ENCODE measurements around the gene WDR5. TPM values are rescaled to one million over a fixed set of nuclear protein-coding genes. Genes with fewer than 3 reads are reported as not detected.
A peak's percentile ranks its signal among the peaks of the same experiment; 100 is the strongest.

Gene WDR5
- total RNA-seq, 2 experiments from 2014 or later, result 41.0 to 42.5 TPM

- ChIA-PET CTCF (interaction anchor here (1.6 to 2.4 kb wide), 2 partner anchors 9 to 12 kb away, joined by 4 to 7 read pairs; no protein-coding TSS in a partner anchor), POLR2A (no interaction called here)
- H3K36me3 Mint-ChIP-seq (ENCODE audit: low read depth), result peaks cover 34% of the 10 kb centered on the region
- H3K9me3 Mint-ChIP-seq, result no peaks in the 10 kb centered on the region
- peak overlapping the region; percentile 42 for H3K4me3 Mint-ChIP-seq
- H3K4me1 Mint-ChIP-seq, result peaks cover 41% of the 10 kb centered on the region
- no peaks in the 10 kb centered on the region for H3K27me3 Mint-ChIP-seq
- peak overlapping the region; percentile 81 for H3K27ac Mint-ChIP-seq
- DNase-seq, result no peak
Observed at GRCh38 chr9:134138292-134138691, 2.4 kb downstream of the WDR5 start.

GRCh38 chr9:134139081-134139480 lies 3.2 kb downstream of the WDR5 start:
- H3K27ac Mint-ChIP-seq, result no peak overlapping the region
- peaks cover 36% of the 10 kb centered on the region for H3K4me1 Mint-ChIP-seq
- H3K36me3 Mint-ChIP-seq (ENCODE audit: low read depth), result peaks cover 34% of the 10 kb centered on the region
- POLR2A ChIA-PET, result no interaction called here
- H3K9me3 Mint-ChIP-seq, result no peaks in the 10 kb centered on the region
- no peak for DNase-seq
- H3K27me3 Mint-ChIP-seq, result no peaks in the 10 kb centered on the region
- CTCF ChIA-PET, result interaction anchor here (1.6 to 2.4 kb wide), 2 partner anchors 8 to 11 kb away, joined by 4 to 7 read pairs; no protein-coding TSS in a partner anchor
- H3K4me3 Mint-ChIP-seq, result peak overlapping the region; percentile 42

- CTCF ChIA-PET, result interaction anchor here (1.6 kb wide), 1 partner anchor 15 kb away, joined by 5 read pairs; no protein-coding TSS in a partner anchor
- no peaks in the 10 kb centered on the region for H3K9me3 Mint-ChIP-seq
- H3K4me1 Mint-ChIP-seq, result peaks cover 29% of the 10 kb centered on the region
- POLR2A ChIA-PET, result no interaction called here
- no peak for DNase-seq
- no peak overlapping the region for H3K27ac Mint-ChIP-seq
- H3K4me3 Mint-ChIP-seq, result no peak overlapping the region
- H3K36me3 Mint-ChIP-seq (ENCODE audit: low read depth), result peaks cover 47% of the 10 kb centered on the region
- no peaks in the 10 kb centered on the region for H3K27me3 Mint-ChIP-seq
Observed at GRCh38 chr9:134141906-134142305, 6.0 kb downstream of the WDR5 start.

GRCh38 chr9:134144801-134145200 lies 8.9 kb downstream of the WDR5 start:
- Mint-ChIP-seq H3K27ac (no peak overlapping the region), H3K4me1 (peaks cover 13% of the 10 kb centered on the region), H3K4me3 (no peak overlapping the region), H3K27me3 (no peaks in the 10 kb centered on the region), H3K36me3 (ENCODE audit: low read depth) (peaks cover 55% of the 10 kb centered on the region), H3K9me3 (no peaks in the 10 kb centered on the region)
- DNase-seq, result no peak
- ChIA-PET CTCF (interaction anchor here (0.6 to 1.2 kb wide), 2 partner anchors 18 to 177 kb away, joined by 4 read pairs; no protein-coding TSS in a partner anchor), POLR2A (no interaction called here)

- H3K27me3 Mint-ChIP-seq, result no peaks in the 10 kb centered on the region
Observed at GRCh38 chr9:134145262-134145661, 9.4 kb downstream of the WDR5 start.

GRCh38 chr9:134146774-134147493 lies 11.1 kb downstream of the WDR5 start:
- ChIA-PET CTCF (interaction anchor here (1.6 to 3.8 kb wide), 2 partner anchors 8 to 16 kb away, joined by 4 to 19 read pairs; partner anchors contain the start of gene RNU6ATAC), POLR2A (no interaction called here)
- peaks cover 46% of the 10 kb centered on the region for H3K36me3 Mint-ChIP-seq (ENCODE audit: low read depth)
- H3K27ac Mint-ChIP-seq, result no peak overlapping the region
- no peak overlapping the region for H3K4me3 Mint-ChIP-seq
- DNase-seq, result no peak
- no peaks in the 10 kb centered on the region for H3K9me3 Mint-ChIP-seq
- H3K4me1 Mint-ChIP-seq, result peaks cover 11% of the 10 kb centered on the region
- H3K27me3 Mint-ChIP-seq, result no peaks in the 10 kb centered on the region

More at GRCh38 chr9:134145262-134145661, 9.4 kb downstream of the WDR5 start:
- ChIA-PET CTCF (interaction anchor here (1.2 kb wide), 1 partner anchor 18 kb away, joined by 4 read pairs; no protein-coding TSS in a partner anchor), POLR2A (no interaction called here)
- no peak for DNase-seq
- Mint-ChIP-seq H3K9me3 (no peaks in the 10 kb centered on the region), H3K4me3 (no peak overlapping the region), H3K4me1 (peaks cover 13% of the 10 kb centered on the region), H3K27ac (no peak overlapping the region), H3K36me3 (ENCODE audit: low read depth) (peaks cover 55% of the 10 kb centered on the region)

GRCh38 chr9:134149380-134149779 lies 13.5 kb downstream of the WDR5 start:
- H3K27ac Mint-ChIP-seq, result no peak overlapping the region
- H3K4me1 Mint-ChIP-seq, result peaks cover 11% of the 10 kb centered on the region
- DNase-seq, result no peak
- CTCF ChIA-PET, result interaction anchor here (1.4 to 3.8 kb wide), 3 partner anchors 8 to 14 kb away, joined by 4 to 19 read pairs (median 7); partner anchors contain the start of gene RNU6ATAC
- no peaks in the 10 kb centered on the region for H3K27me3 Mint-ChIP-seq
- H3K9me3 Mint-ChIP-seq, result no peaks in the 10 kb centered on the region
- H3K36me3 Mint-ChIP-seq (ENCODE audit: low read depth), result peaks cover 40% of the 10 kb centered on the region
- H3K4me3 Mint-ChIP-seq, result no peak overlapping the region
- POLR2A ChIA-PET, result no interaction called here

GRCh38 chr9:134150557-134151214 lies 14.8 kb downstream of the WDR5 start:
- Mint-ChIP-seq H3K36me3 (ENCODE audit: low read depth) (peaks cover 38% of the 10 kb centered on the region), H3K4me3 (no peak overlapping the region), H3K4me1 (peaks cover 11% of the 10 kb centered on the region), H3K27me3 (no peaks in the 10 kb centered on the region), H3K9me3 (no peaks in the 10 kb centered on the region), H3K27ac (no peak overlapping the region)
- POLR2A ChIA-PET, result no interaction called here
- no peak for DNase-seq
- CTCF ChIA-PET, result interaction anchor here (1.9 kb wide), 1 partner anchor 12 kb away, joined by 7 read pairs; no protein-coding TSS in a partner anchor

GRCh38 chr9:134152022-134152448 lies 16.2 kb downstream of the WDR5 start:
- Mint-ChIP-seq H3K9me3 (no peaks in the 10 kb centered on the region), H3K4me1 (peaks cover 6% of the 10 kb centered on the region), H3K36me3 (ENCODE audit: low read depth) (peaks cover 37% of the 10 kb centered on the region), H3K4me3 (no peak overlapping the region), H3K27me3 (no peaks in the 10 kb centered on the region), H3K27ac (no peak overlapping the region)
- DNase-seq, result no peak
- ChIA-PET POLR2A (no interaction called here), CTCF (interaction anchor here (1.0 kb wide), 1 partner anchor 11 kb away, joined by 3 read pairs; no protein-coding TSS in a partner anchor)

GRCh38 chr9:134152488-134152887 lies 16.6 kb downstream of the WDR5 start:
- Mint-ChIP-seq H3K27ac (no peak overlapping the region), H3K4me3 (no peak overlapping the region), H3K36me3 (ENCODE audit: low read depth) (peaks cover 36% of the 10 kb centered on the region), H3K4me1 (peaks cover 1% of the 10 kb centered on the region), H3K27me3 (no peaks in the 10 kb centered on the region), H3K9me3 (no peaks in the 10 kb centered on the region)
- DNase-seq, result no peak
- CTCF ChIA-PET, result interaction anchor here (1.0 kb wide), 1 partner anchor 11 kb away, joined by 3 read pairs; no protein-coding TSS in a partner anchor
- POLR2A ChIA-PET, result no interaction called here

GRCh38 chr9:134153450-134153849 lies 17.6 kb downstream of the WDR5 start:
- DNase-seq, result no peak
- peaks cover 39% of the 10 kb centered on the region for H3K36me3 Mint-ChIP-seq (ENCODE audit: low read depth)
- H3K27me3 Mint-ChIP-seq, result no peaks in the 10 kb centered on the region
- CTCF ChIA-PET, result no interaction called here
- no peaks in the 10 kb centered on the region for H3K4me1 Mint-ChIP-seq
- no peaks in the 10 kb centered on the region for H3K9me3 Mint-ChIP-seq
- no peak overlapping the region for H3K4me3 Mint-ChIP-seq
- POLR2A ChIA-PET, result no interaction called here
- H3K27ac Mint-ChIP-seq, result no peak overlapping the region

- H3K36me3 Mint-ChIP-seq (ENCODE audit: low read depth), result peaks cover 35% of the 10 kb centered on the region
- POLR2A ChIA-PET, result no interaction called here
Observed at GRCh38 chr9:134154262-134154701, 18.4 kb downstream of the WDR5 start.

More at GRCh38 chr9:134154262-134154701, 18.4 kb downstream of the WDR5 start:
- CTCF ChIA-PET, result interaction anchor here (1.5 kb wide), 1 partner anchor 9 kb away, joined by 7 read pairs; no protein-coding TSS in a partner anchor
- H3K9me3 Mint-ChIP-seq, result no peaks in the 10 kb centered on the region
- no peaks in the 10 kb centered on the region for H3K27me3 Mint-ChIP-seq
- no peaks in the 10 kb centered on the region for H3K4me1 Mint-ChIP-seq
- H3K4me3 Mint-ChIP-seq, result no peak overlapping the region
- H3K27ac Mint-ChIP-seq, result no peak overlapping the region
- DNase-seq, result no peak
